IMR-90 (cell line): ENCODE measurements around the gene SPATA13. TPM values are rescaled to one million over a fixed set of nuclear protein-coding genes. Genes with fewer than 3 reads are reported as not detected.

Experiments used
- ATAC-seq: fragments of 200-7000 bp; cut with Tn5 transposase; 2 replicates; pipeline ENCODE4 v1.9.1; 2020; ENCODE audit warnings: low read depth, mild to moderate bottlenecking, moderate library complexity
- BruUV-seq: library from RNA; stranded (reverse); fragments of 400-500 nt; replicated peaks from 2 replicates; lab custom pipeline; 2021; lab: Mats Ljungman, UMichigan
- CTCF ChIA-PET: fragments of 300-600 bp; formaldehyde crosslinking; extraction: SDS; loops from one replicate; lab custom pipeline; 2021; ENCODE audit warnings: antibody characterized with exemption; lab: Yijun Ruan, JAX
- POLR2A ChIA-PET: fragments of 300-600 bp; sonication (Branson Sonifier 250); formaldehyde crosslinking; loops from one replicate; lab custom pipeline; 2022; ENCODE audit warnings: antibody characterized with exemption; ENCODE audit not compliant: unreplicated experiment; lab: Charles Lee
- DNase-seq: peaks from one replicate; pipeline ENCODE4 v3.0.0; 2013
- H2AFZ ChIP-seq: replicated peaks from 2 replicates; pipeline ENCODE3; 2013; ENCODE audit warnings: low read length, mild to moderate bottlenecking; ENCODE audit not compliant: poor library complexity
- H2AK5ac ChIP-seq: 2 replicates; pipeline ENCODE4 v1.6.1; 2013; ENCODE audit warnings: low read depth, low read length, inconsistent platforms
- H2AK9ac ChIP-seq: replicated peaks from 2 replicates; pipeline ENCODE3; 2013; ENCODE audit warnings: mild to moderate bottlenecking, low read depth, low read length, moderate library complexity; ENCODE audit not compliant: poor library complexity
- H2BK120ac ChIP-seq: 2 replicates; pipeline ENCODE4 v1.6.1; 2013; ENCODE audit warnings: low read depth, low read length, inconsistent platforms
- H2BK15ac ChIP-seq: 3 replicates; pipeline ENCODE4 v1.6.1; 2013; ENCODE audit warnings: low read depth, low read length, inconsistent platforms
- H2BK20ac ChIP-seq: 2 replicates; pipeline ENCODE4 v1.6.1; 2013; ENCODE audit warnings: low read depth, mild to moderate bottlenecking, inconsistent platforms, low read length, moderate library complexity
- H2BK5ac ChIP-seq: 2 replicates; pipeline ENCODE4 v1.6.1; 2013; ENCODE audit warnings: mild to moderate bottlenecking, low read depth, low read length, inconsistent platforms; ENCODE audit not compliant: poor library complexity, severe bottlenecking
- H3K14ac ChIP-seq: replicated peaks from 2 replicates; pipeline ENCODE4 v1.6.1; 2013; ENCODE audit warnings: low read depth, low read length, inconsistent platforms
- H3K18ac ChIP-seq: 2 replicates; pipeline ENCODE4 v1.6.1; 2013; ENCODE audit warnings: low read depth, low read length, control low read depth
- H3K23ac ChIP-seq: 2 replicates; pipeline ENCODE4 v1.6.1; 2013; ENCODE audit warnings: low read depth, low read length, inconsistent platforms
- H3K27ac ChIP-seq: 2 replicates; pipeline ENCODE4 v1.5.1; 2013; ENCODE audit warnings: mild to moderate bottlenecking, control low read depth, low read length; ENCODE audit not compliant: insufficient read depth
- H3K27me3 ChIP-seq: 2 replicates; pipeline ENCODE4 v1.6.1; 2013; ENCODE audit warnings: low read length; ENCODE audit not compliant: control insufficient read depth, insufficient read depth
- H3K36me3 ChIP-seq: 2 replicates; pipeline ENCODE4 v1.6.1; 2013; ENCODE audit warnings: low read length, mixed read lengths; ENCODE audit not compliant: control insufficient read depth, insufficient read depth
- H3K4ac ChIP-seq: 2 replicates; pipeline ENCODE4 v1.6.1; 2013; ENCODE audit warnings: low read depth, low read length, inconsistent platforms
- H3K4me1 ChIP-seq: 2 replicates; pipeline ENCODE4 v1.6.1; 2013; ENCODE audit warnings: low read length, mixed read lengths; ENCODE audit not compliant: control insufficient read depth, insufficient read depth
- H3K4me2 ChIP-seq: 2 replicates; pipeline ENCODE4 v1.6.1; 2013; ENCODE audit warnings: low read depth, mild to moderate bottlenecking, control low read depth, low read length, moderate library complexity
- H3K4me3 ChIP-seq: 2 replicates; pipeline ENCODE4 v1.5.1; 2013; ENCODE audit warnings: low read depth, mild to moderate bottlenecking, control low read depth, low read length, moderate library complexity; ENCODE audit not compliant: insufficient read depth
- H3K56ac ChIP-seq: 2 replicates; pipeline ENCODE4 v1.6.1; 2013; ENCODE audit warnings: low read length, inconsistent platforms; ENCODE audit not compliant: insufficient read depth; ENCODE audit errors: extremely low read depth
- H3K79me1 ChIP-seq, 2 experiments: 2 replicates each; pipeline ENCODE4 v1.6.1; 2013; ENCODE audit warnings: low read length in 2 of 2, inconsistent platforms in 1 of 2, low read depth in 1 of 2
- H3K9ac ChIP-seq: 2 replicates; pipeline ENCODE4 v1.6.1; 2013; ENCODE audit warnings: low read depth, low read length, control low read depth
- H3K9me1 ChIP-seq: 2 replicates; pipeline ENCODE4 v1.6.1; 2013; ENCODE audit warnings: low read length, inconsistent platforms; ENCODE audit not compliant: insufficient read depth
- H3K9me3 ChIP-seq: 2 replicates; pipeline ENCODE4 v1.6.1; 2013; ENCODE audit warnings: low read length; ENCODE audit not compliant: control insufficient read depth, insufficient read depth
- H4K20me1 ChIP-seq: 2 replicates; pipeline ENCODE4 v1.6.1; 2013; ENCODE audit warnings: low read length, inconsistent platforms; ENCODE audit not compliant: insufficient read depth
- H4K5ac ChIP-seq: 2 replicates; pipeline ENCODE4 v1.6.1; 2013; ENCODE audit warnings: mild to moderate bottlenecking, low read depth, low read length, control low read depth
- H4K8ac ChIP-seq, 2 experiments: 2 replicates each; pipeline ENCODE4 v1.6.1; 2013; ENCODE audit warnings: low read depth in 2 of 2, low read length in 2 of 2, control low read depth in 1 of 2, inconsistent platforms in 1 of 2
- H4K91ac ChIP-seq: 2 replicates; pipeline ENCODE4 v1.6.1; 2013; ENCODE audit warnings: low read depth, low read length, inconsistent platforms; ENCODE audit not compliant: insufficient read depth
- BHLHE40 ChIP-seq: fragments of 150-350 bp; IDR thresholded peaks from 2 replicates; pipeline ENCODE4 v1.6.1; 2016; ENCODE audit warnings: mild to moderate bottlenecking, low read depth, low read length
- CHD1 ChIP-seq: IDR thresholded peaks from 2 replicates; pipeline ENCODE4 v1.6.1; 2012; ENCODE audit warnings: low read depth, low read length, improper control_type of control experiment
- FOS ChIP-seq: fragments of 150-350 bp; IDR thresholded peaks from 2 replicates; pipeline ENCODE4 v1.6.1; 2016; ENCODE audit warnings: low read depth, low read length
- MAFK ChIP-seq: IDR thresholded peaks from 2 replicates; pipeline ENCODE4 v1.6.1; 2012; ENCODE audit warnings: low read depth, low read length, improper control_type of control experiment
- MAZ ChIP-seq: IDR thresholded peaks from 2 replicates; pipeline ENCODE4 v1.6.1; 2012; ENCODE audit warnings: low read depth, mild to moderate bottlenecking, low read length, improper control_type of control experiment, moderate library complexity, borderline replicate concordance
- MXI1 ChIP-seq: IDR thresholded peaks from 2 replicates; pipeline ENCODE4 v1.6.1; 2012; ENCODE audit warnings: low read depth, mild to moderate bottlenecking, low read length, moderate library complexity, borderline replicate concordance
- NFE2L2 ChIP-seq: fragments of 150-350 bp; IDR thresholded peaks from 2 replicates; pipeline ENCODE4 v1.6.1; 2016; ENCODE audit warnings: low read depth, mild to moderate bottlenecking, low read length
- POLR2A ChIP-seq: IDR thresholded peaks from 2 replicates; pipeline ENCODE4 v1.6.1; 2012; ENCODE audit warnings: mild to moderate bottlenecking, low read depth, low read length
- RAD21 ChIP-seq: IDR thresholded peaks from 2 replicates; pipeline ENCODE4 v1.6.1; 2012; ENCODE audit warnings: low read length, improper control_type of control experiment
- RFX5 ChIP-seq: IDR thresholded peaks from 2 replicates; pipeline ENCODE4 v1.8.0; 2012; ENCODE audit warnings: low read depth, mild to moderate bottlenecking, low read length, moderate library complexity
- SMC3 ChIP-seq: fragments of 150-350 bp; IDR thresholded peaks from 2 replicates; pipeline ENCODE4 v1.6.1; 2016; ENCODE audit warnings: low read depth, mild to moderate bottlenecking, antibody characterized with exemption, low read length, moderate library complexity
- USF2 ChIP-seq: fragments of 150-350 bp; IDR thresholded peaks from 2 replicates; pipeline ENCODE4 v1.6.1; 2017; ENCODE audit warnings: mild to moderate bottlenecking, antibody characterized with exemption, low read length, low read depth
- WGBS, 2 experiments: methylation state at CpG; one replicate each; pipeline versions ENCODE4 v1.1.5 to v1.1.7; 2013; ENCODE audit warnings: missing lambda C conversion rate in 2 of 2; ENCODE audit not compliant: insufficient read length in 1 of 2; ENCODE audit errors: extremely low coverage in 2 of 2; 5-methylcytosine and 5-hydroxymethylcytosine counted together
- dilution Hi-C: fragments of 300-500 bp; cut with HindIII; formaldehyde crosslinking; loops from one replicate; pipeline ENCODE4 v1.14.3; 2018; ENCODE audit warnings: low sequenced_read_pairs; ENCODE audit not compliant: unreplicated experiment
- in situ Hi-C: fragments of 300-500 bp; cut with MboI; formaldehyde crosslinking; loops from 3 replicates; pipeline ENCODE4 v1.14.3; 2019; ENCODE audit warnings: low sequenced_read_pairs, inconsistent platforms, mixed read lengths
- intact Hi-C: fragments of 100-400 bp; cut with micrococcal nuclease; formaldehyde crosslinking; loops from 2 replicates; pipeline ENCODE4 v1.10.0; 2022
- polyA plus RNA-seq, 3 experiments: library from polyadenylated mRNA; depleted of rRNA; stranded (reverse); fragments of >200 nt; gene quantifications; 2 replicates each; pipeline ENCODE4 v1.2.3, GENCODE V29; 2012; ENCODE audit warnings: low replicate concordance in 1 of 3
- total RNA-seq: library from RNA; depleted of rRNA; stranded (reverse); fragments of >200 nt; gene quantifications from 2 replicates; pipeline ENCODE4 v1.2.3, GENCODE V29; 2012
- TF ChIP-seq, protein P1 (sequence below): fragments of 150-350 bp; IDR thresholded peaks from 2 replicates; pipeline ENCODE4 v1.6.1; 2016; ENCODE audit warnings: low read depth, mild to moderate bottlenecking, low read length, moderate library complexity, borderline replicate concordance
- TF ChIP-seq, protein P2 (sequence below): conservative IDR thresholded peaks from 2 replicates; pipeline ENCODE4 v1.5.1; 2012; ENCODE audit warnings: mild to moderate bottlenecking, low read depth, low read length, improper control_type of control experiment

The SPATA13 gene
- total and polyA plus RNA-seq, 2 of the 4 experiments (the other 2 are of a cell fraction): 10.5 to 12.5 TPM

GRCh38 chr13:24175847-24176246 is 15.3 kb downstream of the SPATA13 start:
- WGBS, 2 experiments: 70% methylated on average over 2 of the region's 4 CpGs; no CpG with 5 or more reads in 1 of the 2 experiments
- ChIA-PET POLR2A (no interaction called here), CTCF (no interaction called here)
- ATAC-seq (no peak), DNase-seq (no peak)
- Histone ChIP-seq H3K27ac (no peak overlapping the region), H3K4ac (no peak overlapping the region), H3K79me1 (peaks cover 27 to 69% of the 10 kb centered on the region in 2 experiments), H2BK20ac (no peak overlapping the region), H2AK5ac (no peak overlapping the region), H3K14ac (no peak overlapping the region), H3K4me2 (0 out of 2 replicates have a peak overlapping the region, but pooled peaks have one; percentile 10), H3K9me3 (no peaks in the 10 kb centered on the region), H2AFZ (no peak overlapping the region), H3K9me1 (peaks cover 8% of the 10 kb centered on the region), H4K5ac (no peak overlapping the region; the same call in 1 of the 2 replicates), H3K4me1 (peaks cover 7% of the 10 kb centered on the region), H4K8ac (no peak overlapping the region), H2BK120ac (no peak overlapping the region), H3K36me3 (no peaks in the 10 kb centered on the region), H4K91ac (no peak overlapping the region), H3K9ac (no peak overlapping the region), H3K27me3 (no peaks in the 10 kb centered on the region), H2BK15ac (no peak overlapping the region), H3K56ac (no peak overlapping the region), H2AK9ac (no peak overlapping the region), H4K20me1 (peaks cover 3% of the 10 kb centered on the region; the same call in 1 of the 2 replicates), H3K18ac (no peak overlapping the region), H3K23ac (no peak overlapping the region), H3K4me3 (no peak overlapping the region), H2BK5ac (no peak overlapping the region)
- intact Hi-C loops: no loop called here
- in situ Hi-C loops: no loop called here
- dilution Hi-C loops: no loop called here
- BruUV-seq: no TSS peak
- TF ChIP-seq NFE2L2 (no peak), USF2 (no peak), MAFK (no peak), FOS (no peak), CHD1 (no peak), RAD21 (no peak), MXI1 (no peak), BHLHE40 (no peak), POLR2A (no peak), MAZ (no peak), RFX5 (no peak), SMC3 (no peak)
- TF ChIP-seq, protein P1, sequence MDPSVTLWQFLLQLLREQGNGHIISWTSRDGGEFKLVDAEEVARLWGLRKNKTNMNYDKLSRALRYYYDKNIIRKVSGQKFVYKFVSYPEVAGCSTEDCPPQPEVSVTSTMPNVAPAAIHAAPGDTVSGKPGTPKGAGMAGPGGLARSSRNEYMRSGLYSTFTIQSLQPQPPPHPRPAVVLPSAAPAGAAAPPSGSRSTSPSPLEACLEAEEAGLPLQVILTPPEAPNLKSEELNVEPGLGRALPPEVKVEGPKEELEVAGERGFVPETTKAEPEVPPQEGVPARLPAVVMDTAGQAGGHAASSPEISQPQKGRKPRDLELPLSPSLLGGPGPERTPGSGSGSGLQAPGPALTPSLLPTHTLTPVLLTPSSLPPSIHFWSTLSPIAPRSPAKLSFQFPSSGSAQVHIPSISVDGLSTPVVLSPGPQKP: no peak
- TF ChIP-seq, protein P2, sequence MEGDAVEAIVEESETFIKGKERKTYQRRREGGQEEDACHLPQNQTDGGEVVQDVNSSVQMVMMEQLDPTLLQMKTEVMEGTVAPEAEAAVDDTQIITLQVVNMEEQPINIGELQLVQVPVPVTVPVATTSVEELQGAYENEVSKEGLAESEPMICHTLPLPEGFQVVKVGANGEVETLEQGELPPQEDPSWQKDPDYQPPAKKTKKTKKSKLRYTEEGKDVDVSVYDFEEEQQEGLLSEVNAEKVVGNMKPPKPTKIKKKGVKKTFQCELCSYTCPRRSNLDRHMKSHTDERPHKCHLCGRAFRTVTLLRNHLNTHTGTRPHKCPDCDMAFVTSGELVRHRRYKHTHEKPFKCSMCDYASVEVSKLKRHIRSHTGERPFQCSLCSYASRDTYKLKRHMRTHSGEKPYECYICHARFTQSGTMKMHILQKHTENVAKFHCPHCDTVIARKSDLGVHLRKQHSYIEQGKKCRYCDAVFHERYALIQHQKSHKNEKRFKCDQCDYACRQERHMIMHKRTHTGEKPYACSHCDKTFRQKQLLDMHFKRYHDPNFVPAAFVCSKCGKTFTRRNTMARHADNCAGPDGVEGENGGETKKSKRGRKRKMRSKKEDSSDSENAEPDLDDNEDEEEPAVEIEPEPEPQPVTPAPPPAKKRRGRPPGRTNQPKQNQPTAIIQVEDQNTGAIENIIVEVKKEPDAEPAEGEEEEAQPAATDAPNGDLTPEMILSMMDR: no peak
